Measurements from ENCODE around the gene FAM228B. TPM values are rescaled to one million over a fixed set of nuclear protein-coding genes. Genes with fewer than 3 reads are reported as not detected.
"Not testable (repeated sequence)": the region's sequence is repeated elsewhere in the genome, so short reads cannot be mapped to it uniquely, and the experiment has no call there.

The FAM228B gene
- total RNA-seq, 2 experiments from 2014 or later = 4.1 to 4.6 TPM

GRCh38 chr2:24087032-24087431, 36.2 kb upstream of the FAM228B start:
- H3K27me3 Mint-ChIP-seq = no peaks in the 10 kb centered on the region
- no peak overlapping the region for H3K4me3 Mint-ChIP-seq
- peaks cover 14% of the 10 kb centered on the region for H3K4me1 Mint-ChIP-seq
- H3K36me3 Mint-ChIP-seq = peaks cover 2% of the 10 kb centered on the region
- H3K9me3 Mint-ChIP-seq = no peaks in the 10 kb centered on the region
- DNase-seq = no peak
- H3K27ac Mint-ChIP-seq = no peak overlapping the region

- peaks cover 8% of the 10 kb centered on the region for H3K4me1 Mint-ChIP-seq
- H3K36me3 Mint-ChIP-seq = peaks cover 3% of the 10 kb centered on the region
- no peak overlapping the region for H3K4me3 Mint-ChIP-seq
- no peaks in the 10 kb centered on the region for H3K27me3 Mint-ChIP-seq
- H3K27ac Mint-ChIP-seq = no peak overlapping the region
- H3K9me3 Mint-ChIP-seq = peaks cover 3% of the 10 kb centered on the region
- no peak for DNase-seq
These were observed 34.4 kb upstream of the FAM228B start for GRCh38 chr2:24088821-24089359.

GRCh38 chr2:24093270-24093669, 30.0 kb upstream of the FAM228B start:
- not testable (repeated sequence) for H3K27me3 Mint-ChIP-seq, H3K4me1 Mint-ChIP-seq, DNase-seq, H3K9me3 Mint-ChIP-seq, H3K27ac Mint-ChIP-seq, H3K4me3 Mint-ChIP-seq
- peaks cover 13% of the 10 kb centered on the region for H3K36me3 Mint-ChIP-seq

GRCh38 chr2:24095171-24095677, 28.0 kb upstream of the FAM228B start:
- not testable (repeated sequence) for H3K9me3 Mint-ChIP-seq, H3K4me3 Mint-ChIP-seq, H3K4me1 Mint-ChIP-seq, DNase-seq, H3K27ac Mint-ChIP-seq, H3K27me3 Mint-ChIP-seq
- H3K36me3 Mint-ChIP-seq = peaks cover 13% of the 10 kb centered on the region

- H3K4me1 Mint-ChIP-seq, DNase-seq, H3K27me3 Mint-ChIP-seq, H3K27ac Mint-ChIP-seq, H3K9me3 Mint-ChIP-seq, H3K4me3 Mint-ChIP-seq: not testable (repeated sequence)
- H3K36me3 Mint-ChIP-seq = peaks cover 18% of the 10 kb centered on the region
These were observed 22.5 kb upstream of the FAM228B start for GRCh38 chr2:24100732-24101131.

- no peak for DNase-seq
- no peak overlapping the region for H3K27ac Mint-ChIP-seq
- H3K27me3 Mint-ChIP-seq = no peaks in the 10 kb centered on the region
- H3K4me3 Mint-ChIP-seq = no peak overlapping the region
- H3K9me3 Mint-ChIP-seq = peaks cover 11% of the 10 kb centered on the region
- H3K36me3 Mint-ChIP-seq = peaks cover 10% of the 10 kb centered on the region
- H3K4me1 Mint-ChIP-seq = no peaks in the 10 kb centered on the region
These were observed 21.3 kb upstream of the FAM228B start for GRCh38 chr2:24101992-24102391.

GRCh38 chr2:24102677-24103076, 20.6 kb upstream of the FAM228B start:
- Mint-ChIP-seq H3K9me3 (peaks cover 16% of the 10 kb centered on the region), H3K27me3 (no peaks in the 10 kb centered on the region), H3K27ac (no peak overlapping the region)

GRCh38 chr2:24104110-24104650, 19.1 kb upstream of the FAM228B start:
- Mint-ChIP-seq H3K4me1 (no peaks in the 10 kb centered on the region), H3K27ac (no peak overlapping the region), H3K9me3 (peaks cover 21% of the 10 kb centered on the region), H3K27me3 (no peaks in the 10 kb centered on the region), H3K4me3 (no peak overlapping the region), H3K36me3 (peaks cover 11% of the 10 kb centered on the region)
- no peak for DNase-seq

More at GRCh38 chr2:24102677-24103076, 20.6 kb upstream of the FAM228B start:
- Mint-ChIP-seq H3K4me3 (no peak overlapping the region), H3K4me1 (no peaks in the 10 kb centered on the region), H3K36me3 (peaks cover 10% of the 10 kb centered on the region)
- no peak for DNase-seq

GRCh38 chr2:24104906-24105305, 18.4 kb upstream of the FAM228B start:
- Mint-ChIP-seq H3K4me3 (no peak overlapping the region), H3K4me1 (no peaks in the 10 kb centered on the region), H3K27me3 (no peaks in the 10 kb centered on the region), H3K27ac (no peak overlapping the region), H3K36me3 (peaks cover 11% of the 10 kb centered on the region), H3K9me3 (peaks cover 25% of the 10 kb centered on the region)
- no peak for DNase-seq

GRCh38 chr2:24105816-24106215, 17.5 kb upstream of the FAM228B start:
- peaks cover 23% of the 10 kb centered on the region for H3K9me3 Mint-ChIP-seq
- H3K27ac Mint-ChIP-seq = no peak overlapping the region
- H3K27me3 Mint-ChIP-seq = no peaks in the 10 kb centered on the region
- no peak for DNase-seq
- H3K4me3 Mint-ChIP-seq = no peak overlapping the region
- H3K4me1 Mint-ChIP-seq = no peaks in the 10 kb centered on the region
- H3K36me3 Mint-ChIP-seq = peaks cover 6% of the 10 kb centered on the region

GRCh38 chr2:24106786-24107185, 16.5 kb upstream of the FAM228B start:
- H3K36me3 Mint-ChIP-seq = peaks cover 4% of the 10 kb centered on the region
- no peak overlapping the region for H3K27ac Mint-ChIP-seq
- DNase-seq = no peak
- no peak overlapping the region for H3K4me3 Mint-ChIP-seq
- H3K27me3 Mint-ChIP-seq = no peaks in the 10 kb centered on the region
- no peaks in the 10 kb centered on the region for H3K4me1 Mint-ChIP-seq
- H3K9me3 Mint-ChIP-seq = peaks cover 23% of the 10 kb centered on the region

GRCh38 chr2:24107336-24107735, 15.9 kb upstream of the FAM228B start:
- Mint-ChIP-seq H3K4me1 (no peaks in the 10 kb centered on the region), H3K36me3 (peaks cover 4% of the 10 kb centered on the region), H3K27me3 (no peaks in the 10 kb centered on the region), H3K9me3 (peaks cover 23% of the 10 kb centered on the region), H3K4me3 (no peak overlapping the region), H3K27ac (no peak overlapping the region)
- no peak for DNase-seq

- H3K27ac Mint-ChIP-seq, H3K4me1 Mint-ChIP-seq, H3K4me3 Mint-ChIP-seq, DNase-seq, H3K36me3 Mint-ChIP-seq, H3K27me3 Mint-ChIP-seq: not testable (repeated sequence)
- H3K9me3 Mint-ChIP-seq = peaks cover 23% of the 10 kb centered on the region
These were observed 13.8 kb upstream of the FAM228B start for GRCh38 chr2:24109431-24109830.

GRCh38 chr2:24110660-24111303, 12.5 kb upstream of the FAM228B start:
- Mint-ChIP-seq H3K27ac (no peak overlapping the region), H3K36me3 (peaks cover 1% of the 10 kb centered on the region)
- no peak for DNase-seq

GRCh38 chr2:24111407-24111901, 11.8 kb upstream of the FAM228B start:
- no peak overlapping the region for H3K4me3 Mint-ChIP-seq
- peaks cover 19% of the 10 kb centered on the region for H3K9me3 Mint-ChIP-seq
- H3K36me3 Mint-ChIP-seq = peaks cover 1% of the 10 kb centered on the region
- no peak overlapping the region for H3K27ac Mint-ChIP-seq
- no peaks in the 10 kb centered on the region for H3K27me3 Mint-ChIP-seq
- DNase-seq = no peak
- no peaks in the 10 kb centered on the region for H3K4me1 Mint-ChIP-seq

More at GRCh38 chr2:24110660-24111303, 12.5 kb upstream of the FAM228B start:
- Mint-ChIP-seq H3K9me3 (peaks cover 21% of the 10 kb centered on the region), H3K4me1 (no peaks in the 10 kb centered on the region), H3K27me3 (no peaks in the 10 kb centered on the region), H3K4me3 (no peak overlapping the region)

GRCh38 chr2:24115057-24115456, 8.2 kb upstream of the FAM228B start:
- Mint-ChIP-seq H3K27ac (no peak overlapping the region), H3K36me3 (no peaks in the 10 kb centered on the region)

More at GRCh38 chr2:24115057-24115456, 8.2 kb upstream of the FAM228B start:
- DNase-seq = no peak
- Mint-ChIP-seq H3K27me3 (no peaks in the 10 kb centered on the region), H3K4me3 (no peak overlapping the region), H3K9me3 (no peaks in the 10 kb centered on the region), H3K4me1 (no peaks in the 10 kb centered on the region)
